GM18867 (cell line): ENCODE data around the gene ADAM15.

Experiments used
- ATAC-seq: cut with Tn5 transposase; IDR thresholded peaks from one replicate; pipeline ENCODE4 v1.9.1; 2021; ENCODE audit warnings: mild to moderate bottlenecking, moderate library complexity; ENCODE audit not compliant: unreplicated experiment

The ADAM15 gene

DNA sequence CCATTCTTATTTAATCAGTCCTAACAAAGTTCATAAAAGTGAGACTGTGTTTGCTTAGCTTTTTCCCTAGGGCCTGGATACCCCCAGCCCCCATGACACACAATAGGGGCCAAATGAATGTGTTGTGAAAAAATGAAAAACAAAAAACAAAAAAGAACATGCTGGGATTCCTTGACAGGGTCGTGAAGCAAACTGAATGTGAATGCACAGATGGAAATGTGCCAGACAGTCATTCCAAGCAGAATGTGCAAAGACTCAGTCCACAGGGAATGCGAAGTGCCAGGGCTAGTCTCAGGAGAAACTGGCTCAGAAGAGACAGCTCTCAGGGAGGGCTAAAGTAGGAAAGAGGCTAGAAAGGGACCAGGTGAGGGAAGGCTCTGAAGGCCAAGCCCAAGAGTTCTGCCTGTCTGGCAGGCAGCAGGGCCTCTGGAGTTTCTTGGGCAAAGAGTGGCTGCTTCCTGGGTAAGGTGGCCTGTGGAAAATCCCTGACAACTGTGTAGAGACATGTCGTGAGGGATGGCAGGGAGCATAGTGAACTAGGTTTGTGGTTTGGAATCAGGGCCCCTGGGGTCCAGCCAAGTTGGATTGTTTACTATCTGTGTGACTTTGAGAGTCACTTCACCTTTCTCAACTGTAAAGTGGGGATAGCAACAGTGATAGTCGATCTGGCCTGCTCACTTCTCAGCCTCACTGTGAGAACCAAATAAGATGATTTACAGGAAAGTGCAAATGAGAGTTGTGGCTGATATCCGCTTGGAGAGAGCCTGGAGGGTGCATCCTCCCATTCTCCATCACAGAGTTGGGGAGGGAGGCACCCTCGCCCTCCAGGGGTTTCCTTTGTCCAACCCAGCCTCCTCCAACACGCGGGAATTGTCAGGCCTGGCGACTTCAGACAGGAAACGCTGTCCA, 1.2 kb upstream of the ADAM15 start:
- no peak for ATAC-seq

DNA sequence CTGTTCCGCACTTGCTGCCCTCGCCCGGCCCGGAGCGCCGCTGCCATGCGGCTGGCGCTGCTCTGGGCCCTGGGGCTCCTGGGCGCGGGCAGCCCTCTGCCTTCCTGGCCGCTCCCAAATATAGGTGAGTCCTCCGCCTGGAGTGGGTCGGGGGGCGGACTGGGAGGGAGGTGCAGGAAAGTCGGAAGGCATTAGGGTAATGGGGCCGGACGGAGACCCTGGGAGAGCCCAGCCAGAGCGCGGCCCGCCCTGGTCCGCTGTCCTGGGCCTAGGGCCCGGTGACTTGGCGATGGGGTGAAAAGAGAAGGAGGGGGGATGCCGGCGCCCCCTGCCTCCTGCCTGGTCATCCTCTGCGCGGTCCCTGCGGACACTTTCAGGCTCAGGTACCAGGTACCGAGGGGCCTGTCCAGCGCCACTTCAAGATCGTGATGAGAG, 243 bp downstream of the ADAM15 start:
- ATAC-seq = no peak

DNA sequence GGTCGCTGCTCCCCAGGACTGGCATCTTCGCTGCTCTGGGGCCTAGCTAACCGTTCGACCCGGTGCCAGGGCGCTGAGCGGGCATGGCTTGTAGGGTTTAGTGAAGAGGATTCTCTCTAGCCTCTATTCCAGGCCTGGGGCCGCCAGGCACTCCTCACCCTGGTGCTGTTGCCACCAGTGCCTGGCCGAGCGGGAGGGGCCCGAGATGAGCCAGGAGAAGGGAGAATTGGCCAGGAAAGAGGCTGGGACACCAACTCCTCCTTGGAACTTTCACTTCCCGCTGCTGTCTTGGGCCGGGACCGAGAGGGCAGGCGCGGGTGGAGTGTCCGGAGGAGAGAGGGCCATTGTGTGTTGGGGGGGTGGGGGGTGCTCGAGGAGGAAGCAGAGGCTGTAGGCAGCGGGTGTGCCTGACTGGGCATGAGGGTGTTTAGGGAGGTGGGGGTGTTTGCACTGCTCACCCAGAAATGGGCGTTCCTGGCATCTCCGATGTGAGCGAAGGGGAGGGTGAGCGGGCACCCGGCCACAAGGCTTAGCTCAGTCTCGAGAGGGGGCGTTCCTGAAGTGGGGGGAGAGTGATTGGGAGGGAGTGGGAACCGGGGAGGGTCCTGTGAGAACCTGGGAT, 772 bp downstream of the ADAM15 start:
- ATAC-seq = peak; percentile 9

DNA sequence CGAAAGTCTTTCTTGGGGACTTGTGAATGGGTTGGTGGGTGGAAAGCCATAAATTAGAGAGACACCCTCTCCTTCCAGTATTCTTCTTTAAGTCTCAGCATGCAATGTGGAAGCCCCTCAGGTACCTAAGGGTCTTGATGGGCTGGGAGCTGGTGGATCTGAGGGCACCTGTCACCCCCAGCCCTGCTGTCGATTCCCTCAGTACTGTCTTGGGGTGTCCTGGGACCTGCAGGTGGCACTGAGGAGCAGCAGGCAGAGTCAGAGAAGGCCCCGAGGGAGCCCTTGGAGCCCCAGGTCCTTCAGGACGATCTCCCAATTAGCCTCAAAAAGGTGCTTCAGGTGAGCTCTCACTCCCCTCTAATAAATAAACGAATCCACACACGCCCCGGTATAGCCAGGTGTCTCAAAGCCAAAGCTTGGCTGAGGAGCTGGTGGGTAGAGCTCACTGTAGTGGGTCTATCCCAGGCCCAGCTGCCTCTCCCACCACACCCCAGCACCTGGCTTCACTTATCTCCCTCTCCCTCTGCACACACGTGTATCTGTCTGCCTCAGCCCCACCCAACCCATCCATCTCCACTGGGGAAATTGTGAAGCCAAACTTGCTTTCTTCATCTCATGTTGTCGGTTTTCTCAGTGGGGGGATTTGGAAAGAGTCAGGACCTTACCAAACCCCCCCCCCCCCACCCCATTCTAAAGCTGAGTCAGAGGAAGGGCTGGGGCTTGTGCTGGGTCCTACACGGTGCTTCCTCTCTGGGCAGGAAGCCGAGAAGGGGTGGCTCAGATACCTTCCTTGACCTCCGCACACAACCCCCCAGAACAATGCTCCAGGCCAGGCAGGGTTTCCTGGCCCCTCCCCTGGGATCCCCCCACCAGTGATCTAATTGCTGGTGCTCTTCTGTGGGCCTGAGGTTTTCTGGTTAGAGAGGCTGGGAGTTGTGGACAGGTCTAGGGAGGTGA, 1.6 kb downstream of the ADAM15 start:
- no peak for ATAC-seq

DNA sequence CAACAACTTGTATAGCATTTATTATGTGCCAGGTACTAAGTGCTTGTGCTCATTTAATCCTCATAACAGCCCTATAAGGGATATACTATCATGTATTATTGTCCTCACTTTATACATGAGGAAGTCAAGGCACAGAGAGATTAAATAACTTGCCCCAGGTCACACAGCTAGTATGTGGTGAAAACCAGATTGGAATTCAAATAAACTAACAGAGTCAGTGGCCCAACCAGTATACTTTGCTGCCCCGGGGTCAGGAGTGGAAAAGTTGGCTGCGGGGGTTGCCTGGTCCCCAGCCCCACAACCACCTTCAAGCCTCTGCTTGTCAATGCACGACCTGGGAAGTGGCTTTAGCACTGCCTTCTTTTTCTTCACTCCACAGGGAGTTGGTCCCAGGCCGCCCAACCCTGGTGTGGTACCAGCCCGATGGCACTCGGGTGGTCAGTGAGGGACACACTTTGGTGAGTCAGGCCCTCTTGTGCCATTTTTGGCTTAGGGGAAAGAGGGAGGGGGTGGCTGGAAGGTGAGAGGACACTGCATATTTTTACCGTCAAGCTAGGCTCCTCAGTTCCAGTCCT, 2.5 kb downstream of the ADAM15 start:
- no peak for ATAC-seq

DNA sequence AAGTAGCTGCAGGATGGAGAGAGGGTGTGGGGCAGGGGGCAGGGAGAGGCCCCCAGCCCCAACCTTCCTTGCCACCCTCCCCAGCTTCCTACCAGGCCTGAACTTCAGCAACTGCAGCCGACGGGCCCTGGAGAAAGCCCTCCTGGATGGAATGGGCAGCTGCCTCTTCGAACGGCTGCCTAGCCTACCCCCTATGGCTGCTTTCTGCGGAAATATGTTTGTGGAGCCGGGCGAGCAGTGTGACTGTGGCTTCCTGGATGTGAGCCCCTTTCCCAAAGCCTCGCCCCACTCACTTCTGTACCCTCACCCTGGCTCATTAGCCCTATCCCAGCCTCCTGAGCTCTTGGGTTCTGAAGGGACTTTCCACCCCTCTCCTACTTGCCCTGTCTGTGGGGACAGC, 6.0 kb downstream of the ADAM15 start:
- ATAC-seq = no peak

DNA sequence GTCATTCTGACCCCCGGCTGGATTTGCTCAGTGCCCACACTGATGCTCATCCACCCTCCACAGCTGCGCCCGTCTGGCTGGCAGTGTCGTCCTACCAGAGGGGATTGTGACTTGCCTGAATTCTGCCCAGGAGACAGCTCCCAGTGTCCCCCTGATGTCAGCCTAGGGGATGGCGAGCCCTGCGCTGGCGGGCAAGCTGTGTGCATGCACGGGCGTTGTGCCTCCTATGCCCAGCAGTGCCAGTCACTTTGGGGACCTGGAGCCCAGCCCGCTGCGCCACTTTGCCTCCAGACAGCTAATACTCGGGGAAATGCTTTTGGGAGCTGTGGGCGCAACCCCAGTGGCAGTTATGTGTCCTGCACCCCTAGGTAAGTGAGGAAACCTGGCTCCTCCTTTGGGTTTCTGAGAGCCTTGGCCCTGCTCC, 6.7 kb downstream of the ADAM15 start:
- no peak for ATAC-seq

DNA sequence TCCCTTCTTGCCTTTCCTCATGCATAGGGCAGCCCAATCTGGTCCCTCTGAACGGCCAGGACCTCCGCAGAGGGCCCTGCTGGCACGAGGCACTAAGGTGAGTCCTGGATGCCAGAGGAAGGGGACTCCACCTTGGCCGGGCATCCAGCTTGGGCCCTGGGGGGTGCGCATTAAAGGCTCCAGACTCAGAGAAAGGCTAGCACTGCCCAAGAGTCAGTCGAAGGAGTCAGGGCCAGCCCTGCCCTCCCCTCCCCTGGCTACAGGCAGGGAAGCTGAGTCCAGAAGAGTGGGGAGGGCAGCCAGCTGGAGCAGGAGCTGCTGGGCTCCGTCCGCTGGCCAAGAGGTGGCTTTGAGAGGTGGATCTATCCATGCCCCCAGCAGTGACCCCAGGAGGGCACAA, 9.6 kb downstream of the ADAM15 start:
- no peak for ATAC-seq

DNA sequence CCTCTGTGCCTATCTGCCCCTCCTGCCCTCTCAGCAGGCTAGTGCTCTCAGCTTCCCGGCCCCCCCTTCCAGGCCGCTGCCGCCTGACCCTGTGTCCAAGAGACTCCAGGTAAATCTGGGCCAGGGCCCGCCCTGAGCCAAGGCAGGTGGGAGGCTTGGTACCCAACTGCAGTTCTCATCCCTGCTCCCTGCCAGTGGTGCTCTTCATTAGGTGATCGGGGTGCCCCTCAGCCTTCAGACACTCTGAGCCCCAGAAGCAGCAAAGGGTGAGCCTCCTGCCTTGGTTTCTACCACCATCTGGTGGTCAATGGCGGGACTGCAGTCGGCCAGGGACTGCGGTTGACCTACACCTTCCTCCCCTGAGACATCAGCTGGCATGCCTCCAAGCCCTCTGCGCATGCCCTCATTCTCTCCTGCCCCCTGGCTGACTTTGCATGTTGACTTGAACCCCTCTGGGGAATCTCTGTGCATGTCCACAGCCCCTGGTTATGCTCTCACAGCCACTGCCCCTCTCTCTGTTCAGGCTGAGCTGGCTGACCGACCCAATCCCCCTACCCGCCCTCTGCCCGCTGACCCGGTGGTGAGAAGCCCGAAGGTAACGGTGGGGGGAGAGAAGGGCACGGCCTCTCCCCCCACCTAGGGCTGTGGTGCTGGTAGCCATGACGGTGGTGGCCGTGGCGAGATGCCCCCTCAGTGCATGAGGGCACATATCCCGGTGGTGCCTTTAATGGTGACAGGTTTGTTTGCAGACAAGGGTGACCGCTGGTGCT, 10.4 kb downstream of the ADAM15 start:
- ATAC-seq = peak; percentile 43

DNA sequence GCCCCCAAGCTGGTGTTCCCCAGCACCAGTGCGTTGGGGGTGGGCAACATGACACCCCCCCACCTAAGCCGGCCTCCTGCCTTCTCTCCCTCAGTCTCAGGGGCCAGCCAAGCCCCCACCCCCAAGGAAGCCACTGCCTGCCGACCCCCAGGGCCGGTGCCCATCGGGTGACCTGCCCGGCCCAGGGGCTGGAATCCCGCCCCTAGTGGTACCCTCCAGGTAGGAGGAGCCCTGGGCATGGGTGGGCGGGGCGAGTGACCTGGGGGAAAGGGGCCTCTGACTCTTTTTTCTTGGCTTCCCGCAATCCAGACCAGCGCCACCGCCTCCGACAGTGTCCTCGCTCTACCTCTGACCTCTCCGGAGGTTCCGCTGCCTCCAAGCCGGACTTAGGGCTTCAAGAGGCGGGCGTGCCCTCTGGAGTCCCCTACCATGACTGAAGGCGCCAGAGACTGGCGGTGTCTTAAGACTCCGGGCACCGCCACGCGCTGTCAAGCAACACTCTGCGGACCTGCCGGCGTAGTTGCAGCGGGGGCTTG, 11.1 kb downstream of the ADAM15 start:
- ATAC-seq = no peak

DNA sequence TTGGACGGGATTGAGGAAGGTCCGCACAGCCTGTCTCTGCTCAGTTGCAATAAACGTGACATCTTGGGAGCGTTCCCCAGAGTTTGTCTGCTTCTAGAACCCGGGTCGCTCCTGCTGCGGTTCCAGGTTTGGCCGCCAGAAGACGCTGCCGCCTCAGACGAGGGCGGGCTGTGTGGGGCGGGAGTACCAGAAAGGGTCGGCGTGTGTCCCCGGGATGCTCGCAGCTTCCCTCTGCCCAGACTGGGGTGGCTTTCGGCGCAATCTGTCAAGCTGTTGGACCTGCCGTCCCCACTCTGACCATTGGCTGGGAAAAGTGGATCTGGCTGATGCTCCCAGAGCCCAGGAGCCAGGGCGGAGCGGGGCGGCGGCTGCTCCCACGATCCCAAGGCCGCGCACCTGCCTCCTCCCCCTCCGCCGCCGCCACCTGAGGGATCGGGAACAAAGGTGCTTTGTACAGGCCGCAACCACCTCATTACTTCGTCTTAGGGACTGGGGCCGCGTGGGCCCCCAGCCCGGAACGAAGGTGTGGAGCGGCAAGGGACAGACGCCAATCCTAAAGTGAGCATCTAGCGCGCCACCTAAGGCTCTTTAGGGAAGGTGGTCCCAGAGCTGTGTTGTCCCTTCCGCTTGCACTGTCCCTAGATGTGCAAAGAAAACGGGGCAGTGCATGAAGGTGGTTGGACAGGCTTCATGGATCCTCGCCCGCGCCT, 11.7 kb downstream of the ADAM15 start:
- peak; percentile 10 for ATAC-seq

DNA sequence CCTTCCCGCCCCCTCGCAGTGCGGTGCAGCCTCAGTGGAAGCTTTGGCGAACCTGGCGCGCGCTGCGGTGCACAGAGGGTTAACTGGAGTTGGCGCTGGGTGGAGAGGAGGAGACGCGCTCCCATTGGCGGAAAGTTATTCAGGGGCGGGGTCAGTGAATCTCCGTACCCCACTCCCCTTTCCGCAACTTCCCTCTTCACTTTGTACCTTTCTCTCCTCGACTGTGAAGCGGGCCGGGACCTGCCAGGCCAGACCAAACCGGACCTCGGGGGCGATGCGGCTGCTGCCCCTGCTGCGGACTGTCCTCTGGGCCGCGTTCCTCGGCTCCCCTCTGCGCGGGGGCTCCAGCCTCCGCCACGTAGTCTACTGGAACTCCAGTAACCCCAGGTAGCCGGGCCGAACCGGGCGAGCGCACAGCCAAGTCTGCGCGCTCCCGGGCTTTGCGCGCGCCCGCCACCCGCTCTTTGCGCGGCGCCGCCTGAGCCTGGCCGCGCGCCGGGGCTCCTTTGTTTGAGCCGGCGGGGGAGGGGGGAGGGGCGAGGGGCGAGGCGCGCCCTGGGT, 12.5 kb downstream of the ADAM15 start, which contains the start of gene EFNA4:
Gene EFNA4 (plus strand): TSS at position 191 of the 561 bp plus-strand sequence. CDS start 84 bp downstream, at position 275.
- ATAC-seq = peak; percentile 69

DNA sequence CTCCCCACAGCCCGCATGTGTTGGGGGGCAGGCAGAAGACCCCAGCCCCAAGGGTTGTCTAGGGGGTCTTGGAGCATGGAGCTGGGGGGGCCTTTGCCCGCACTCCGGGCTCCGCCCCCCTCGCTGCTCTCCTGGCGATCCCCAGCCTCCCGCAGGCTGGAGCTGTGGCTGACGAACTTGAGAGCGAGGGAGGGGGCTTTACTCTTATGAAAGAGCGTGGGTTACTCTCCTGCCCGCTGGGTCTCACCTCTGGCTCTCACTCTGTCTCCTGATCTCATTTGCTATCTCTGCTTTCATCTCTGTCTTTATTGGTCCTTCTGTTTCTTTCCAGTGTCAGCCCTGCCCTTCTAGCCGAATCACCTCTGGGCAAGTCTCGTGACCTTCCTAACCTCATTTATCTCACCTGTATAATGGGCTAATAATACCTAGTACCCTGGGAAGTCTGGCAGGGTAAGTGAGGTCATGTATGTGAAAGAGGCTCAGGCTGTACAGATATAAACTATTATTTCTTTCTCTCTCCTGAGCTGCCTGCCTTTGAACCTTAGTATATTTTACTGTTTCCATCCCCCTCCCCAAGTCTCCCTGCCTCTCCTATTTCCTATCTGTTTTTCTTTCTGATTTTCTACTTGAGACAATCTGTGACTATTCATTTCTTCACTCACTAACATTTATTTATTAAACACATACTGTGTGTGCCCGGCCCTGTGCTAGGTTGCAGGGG, 13.2 kb downstream of the ADAM15 start:
- ATAC-seq = no peak

DNA sequence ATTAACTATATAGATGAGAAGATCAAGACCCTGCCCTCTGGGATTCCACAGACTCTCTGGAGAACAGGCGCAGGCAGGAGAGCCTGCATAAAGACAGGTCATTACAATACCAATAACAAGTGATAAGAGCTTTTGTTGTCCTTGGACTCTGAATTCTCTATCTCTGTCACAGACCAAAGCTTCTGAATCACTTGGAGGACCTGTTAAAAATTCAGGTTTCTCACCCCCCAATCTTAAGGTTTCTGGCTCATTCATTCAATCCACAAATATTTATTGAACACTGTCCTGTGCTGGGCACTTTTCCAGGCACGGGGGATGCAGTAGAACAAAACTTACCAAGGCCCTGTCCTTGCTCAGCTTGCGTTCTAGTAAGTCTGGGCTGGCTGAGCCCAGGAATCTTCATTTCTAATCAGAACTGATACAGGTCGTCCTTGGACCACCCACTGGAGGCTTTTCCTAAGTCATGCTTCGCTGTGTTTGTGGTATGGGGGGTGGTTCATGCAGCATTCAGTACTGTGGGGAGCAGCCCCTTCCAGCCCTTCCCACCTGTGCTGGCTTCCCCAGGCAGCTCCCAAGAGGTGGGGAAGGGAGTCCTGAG, 13.8 kb downstream of the ADAM15 start:
- no peak for ATAC-seq

DNA sequence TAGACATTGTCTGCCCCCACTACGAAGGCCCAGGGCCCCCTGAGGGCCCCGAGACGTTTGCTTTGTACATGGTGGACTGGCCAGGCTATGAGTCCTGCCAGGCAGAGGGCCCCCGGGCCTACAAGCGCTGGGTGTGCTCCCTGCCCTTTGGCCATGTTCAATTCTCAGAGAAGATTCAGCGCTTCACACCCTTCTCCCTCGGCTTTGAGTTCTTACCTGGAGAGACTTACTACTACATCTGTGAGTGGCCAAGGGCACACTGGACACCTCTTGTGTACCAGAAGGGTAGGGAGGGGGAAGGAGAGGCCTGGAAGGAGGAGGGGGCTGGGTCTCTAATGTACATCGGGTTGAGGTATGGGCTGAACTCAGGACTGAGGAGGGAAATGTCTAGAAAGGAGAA, 15.7 kb downstream of the ADAM15 start:
- no peak for ATAC-seq

DNA sequence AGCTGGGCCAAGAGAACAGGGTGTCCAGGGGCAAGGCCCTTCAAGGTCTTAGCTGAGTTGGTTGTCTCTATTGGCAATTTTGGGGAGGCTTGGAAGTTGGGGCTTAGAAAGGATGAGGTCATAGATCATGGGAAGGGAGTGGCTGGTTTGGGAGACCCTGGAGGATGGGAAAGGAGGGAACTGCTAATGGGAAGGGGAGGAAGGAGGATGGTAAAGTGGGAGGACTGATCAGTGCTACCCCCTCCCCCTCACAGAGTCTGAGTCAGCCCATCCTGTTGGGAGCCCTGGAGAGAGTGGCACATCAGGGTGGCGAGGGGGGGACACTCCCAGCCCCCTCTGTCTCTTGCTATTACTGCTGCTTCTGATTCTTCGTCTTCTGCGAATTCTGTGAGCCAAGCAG, 17.5 kb downstream of the ADAM15 start:
- ATAC-seq = no peak

DNA sequence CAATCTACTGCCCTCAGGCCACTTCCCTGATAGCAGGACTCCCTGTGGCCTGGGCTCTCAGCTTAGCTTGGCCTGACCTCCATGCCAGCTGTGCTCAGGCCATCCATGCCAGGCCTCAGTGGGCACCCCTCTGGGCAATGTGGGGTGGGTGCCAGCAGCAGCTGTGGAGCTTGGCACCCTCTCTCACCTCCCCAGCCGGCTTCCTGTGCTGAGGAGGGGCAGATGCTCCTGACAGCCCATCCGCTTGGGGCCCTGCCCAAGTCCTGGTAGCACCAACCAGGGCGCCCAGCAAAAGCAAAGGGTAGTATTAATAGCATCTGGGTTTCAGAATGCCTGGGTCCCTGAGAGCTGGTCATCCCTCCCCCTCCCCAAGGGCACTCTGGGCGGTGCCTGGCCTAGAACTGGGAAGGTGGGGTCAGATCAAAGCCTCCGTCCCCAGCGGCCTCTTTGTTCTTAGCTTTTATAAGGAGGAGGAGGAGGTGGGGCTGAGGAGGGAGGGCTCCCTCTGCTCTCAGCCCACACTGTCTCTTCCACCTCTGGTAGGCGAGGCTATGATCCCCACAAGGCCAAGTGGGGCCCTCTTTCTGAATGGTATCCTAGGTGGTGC, 18.5 kb downstream of the ADAM15 start:
- no peak for ATAC-seq
